RWPE1 (cell line): ENCODE results near the gene FTCD.

ENCODE experiments used
- CTCF ChIA-PET: fragments of 350-600 bp; sonication (Branson Sonifier 250); formaldehyde crosslinking; extraction: SDS; loops from one replicate; lab custom pipeline; 2021; lab: Yijun Ruan, JAX
- POLR2A ChIA-PET: fragments of 400-600 bp; formaldehyde crosslinking; extraction: SDS; loops from one replicate; lab custom pipeline; 2020; ENCODE audit warnings: antibody characterized with exemption; ENCODE audit not compliant: low non-redundant PET; lab: Yijun Ruan, JAX
- DNase-seq: peaks from one replicate; pipeline ENCODE4 v3.0.0; 2012; ENCODE audit warnings: low spot score
- H3K27ac ChIP-seq: fragments of 450-650 bp; 2 replicates; pipeline ENCODE4 v1.5.1; 2017
- CTCF ChIP-seq: fragments of 450-650 bp; conservative IDR thresholded peaks from 2 replicates; pipeline ENCODE4 v1.5.1; 2017; ENCODE audit warnings: low read depth, mild to moderate bottlenecking

FTCD gene

DNA sequence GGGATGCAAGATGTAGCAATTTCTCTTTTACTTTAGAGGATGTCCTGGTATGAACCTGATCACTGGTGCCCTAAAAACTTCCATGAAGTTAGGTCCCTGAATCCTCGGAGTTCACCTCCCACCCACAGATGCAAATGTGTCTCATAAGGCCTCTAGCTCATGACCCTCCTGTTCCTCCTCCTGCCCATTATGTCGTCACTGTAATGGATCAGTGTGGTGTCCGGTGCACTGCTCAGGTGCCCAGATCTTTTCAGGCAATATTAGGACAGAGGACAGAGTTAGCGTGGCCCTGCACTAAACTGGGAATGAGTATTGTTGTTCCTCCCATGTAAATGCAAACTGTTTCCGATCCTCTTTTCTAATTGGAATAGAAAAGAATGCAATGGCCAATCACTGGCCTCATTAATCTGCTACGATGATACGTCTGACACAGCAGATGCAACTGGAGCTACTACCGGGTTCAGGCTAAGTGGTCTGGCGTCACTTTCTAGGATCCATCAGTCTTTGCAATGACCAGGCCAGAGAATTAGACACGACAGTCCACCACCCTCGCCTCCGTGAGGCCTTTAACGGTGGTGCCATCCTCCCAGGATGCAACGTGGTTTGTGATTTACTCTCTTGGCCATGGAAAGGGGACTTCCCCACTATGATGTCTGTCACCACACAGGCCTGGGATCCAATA, 60.8 kb downstream of the FTCD start:
- POLR2A ChIA-PET: no interaction called here
- H3K27ac ChIP-seq: no peak overlapping the region
- no peak for DNase-seq
- TF ChIP-seq CTCF: no peak
- CTCF ChIA-PET: interaction anchor here (1.0 kb wide), 1 partner anchor 121 kb away, joined by 3 read pairs; no protein-coding TSS in a partner anchor

DNA sequence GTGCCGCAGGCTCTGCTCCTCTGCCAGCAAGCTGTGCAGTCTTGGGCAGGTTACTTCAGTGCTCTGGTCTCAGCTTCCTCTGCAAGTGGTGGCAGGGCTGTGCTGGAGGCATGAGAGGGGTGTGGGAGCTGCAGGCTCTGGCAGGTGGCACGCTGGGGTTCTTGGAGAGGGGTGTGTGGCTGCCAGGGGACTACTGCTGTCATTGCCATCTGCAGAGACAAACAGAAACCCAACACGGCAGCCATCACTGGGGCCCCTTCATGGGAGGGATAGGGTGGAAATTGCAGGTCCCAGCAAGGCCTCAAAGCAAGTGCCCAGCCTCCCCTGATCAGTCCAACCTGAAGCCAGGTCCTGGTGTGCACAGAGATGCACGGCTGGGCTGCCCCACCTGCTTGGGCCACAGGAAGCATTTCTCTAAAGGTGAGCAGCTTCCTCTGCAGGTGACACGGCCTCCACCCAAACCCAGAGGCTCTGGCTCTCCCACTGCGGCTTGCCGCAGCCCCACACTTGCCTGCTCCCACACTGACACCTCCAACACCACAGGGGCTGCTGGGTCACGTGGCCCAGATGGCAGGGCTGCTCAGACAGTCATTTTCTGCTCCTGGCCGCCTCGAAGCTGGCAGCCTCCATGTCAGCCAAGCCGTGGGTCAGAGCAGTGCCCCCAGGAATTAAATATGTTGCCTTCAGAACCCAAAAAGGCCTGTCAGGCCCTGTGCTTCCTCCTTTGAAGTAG, 61.5 kb downstream of the FTCD start:
- ChIA-PET POLR2A (no interaction called here), CTCF (no interaction called here)
- no peak for TF ChIP-seq CTCF
- no peak overlapping the region for H3K27ac ChIP-seq
- DNase-seq: no peak

DNA sequence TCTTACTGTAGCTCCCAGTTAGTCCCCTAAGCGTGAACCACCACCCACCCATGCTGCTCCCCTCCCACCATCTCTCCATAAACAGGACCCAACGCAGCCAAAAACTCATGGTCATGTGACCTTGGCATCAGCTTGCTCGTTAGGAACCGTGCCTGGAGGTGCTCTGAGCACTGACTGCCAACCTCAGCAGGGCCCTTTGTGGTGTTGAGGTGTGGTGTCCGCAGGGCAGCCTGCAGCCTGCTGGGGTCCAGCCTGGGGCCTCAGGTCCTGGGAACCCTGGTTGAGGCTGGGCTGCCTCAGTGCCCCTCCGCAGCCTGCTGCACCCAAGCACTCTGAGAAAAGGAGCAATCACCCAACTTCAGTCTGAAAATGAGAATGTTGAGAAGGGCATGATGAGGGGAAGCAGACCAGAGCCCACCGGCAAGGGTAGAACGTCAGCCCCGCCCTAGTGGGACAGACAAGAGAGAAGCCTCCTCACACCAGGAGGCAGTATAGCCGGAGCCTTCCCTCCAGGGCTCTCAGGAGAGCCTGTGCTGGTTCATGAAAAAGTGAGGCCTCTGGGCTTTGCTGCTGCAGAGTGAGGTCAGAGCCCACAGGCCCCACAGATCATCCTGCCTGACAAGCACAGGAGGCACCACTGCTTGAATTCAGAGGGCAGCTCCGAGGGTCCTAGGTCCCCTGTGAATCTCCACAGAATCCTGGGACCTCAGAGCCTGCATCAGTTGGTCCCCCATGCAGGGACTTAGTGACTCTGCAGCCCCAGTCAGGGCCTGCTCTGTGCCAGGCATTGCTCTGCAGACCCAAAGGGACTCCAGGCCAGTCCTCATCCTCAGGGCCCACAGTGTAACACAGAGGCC, 62.3 kb downstream of the FTCD start:
- no peak for DNase-seq
- TF ChIP-seq CTCF: no peak
- POLR2A ChIA-PET: no interaction called here
- no peak overlapping the region for H3K27ac ChIP-seq
- CTCF ChIA-PET: no interaction called here

GRCh38 chr21:46092026-46092764, 63.2 kb downstream of the FTCD start:
- no peak overlapping the region for H3K27ac ChIP-seq
- ChIA-PET POLR2A (no interaction called here), CTCF (no interaction called here)
- no peak for DNase-seq
- TF ChIP-seq CTCF: no peak

GRCh38 chr21:46091631-46092025, 63.8 kb downstream of the FTCD start:
- no peak for TF ChIP-seq CTCF
- H3K27ac ChIP-seq: no peak overlapping the region
- no peak for DNase-seq
- POLR2A ChIA-PET: no interaction called here
- CTCF ChIA-PET: no interaction called here

DNA sequence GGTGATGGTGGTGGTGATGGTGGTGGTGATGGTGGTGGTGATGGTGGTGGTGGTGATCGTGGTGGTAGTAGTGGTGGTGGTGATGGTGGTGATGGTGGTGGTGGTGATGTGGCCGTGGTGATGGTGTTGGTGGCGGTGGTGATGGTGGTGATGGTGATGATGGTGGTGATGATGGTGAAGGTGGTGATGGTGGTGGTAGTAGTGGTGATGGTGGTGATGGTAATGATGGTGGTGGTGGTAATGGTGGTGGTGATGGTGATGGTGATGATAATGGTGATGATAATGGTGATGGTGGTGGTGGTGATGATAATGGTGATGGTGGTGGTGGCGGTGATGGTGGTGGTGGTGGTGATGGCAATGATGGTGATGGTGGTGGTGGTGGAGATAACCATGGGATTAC, 64.3 kb downstream of the FTCD start:
- ChIA-PET POLR2A (no interaction called here), CTCF (no interaction called here)
- no peak overlapping the region for H3K27ac ChIP-seq
- no peak for TF ChIP-seq CTCF
- DNase-seq: no peak
